WERI-Rb-1 (cell line): ENCODE measurements around the gene AK9.

ENCODE experiments used
- DNase-seq: peaks from one replicate; pipeline ENCODE4 v3.0.0-alpha.2; 2020
- H3K27ac ChIP-seq: fragments of 250-450 bp; sonication (Bioruptor Pico); 2 replicates; pipeline ENCODE4 v1.5.1; 2020; ENCODE audit warnings: mild to moderate bottlenecking, moderate library complexity
- H3K27me3 ChIP-seq: fragments of 250-450 bp; sonication (Bioruptor Pico); 2 replicates; pipeline ENCODE4 v1.5.1; 2021; ENCODE audit warnings: mild to moderate bottlenecking, low read depth, moderate library complexity; ENCODE audit not compliant: insufficient read depth, severe bottlenecking
- H3K36me3 ChIP-seq: fragments of 250-450 bp; sonication (Bioruptor Pico); 2 replicates; pipeline ENCODE4 v1.5.1; 2020; ENCODE audit warnings: mild to moderate bottlenecking, moderate library complexity
- H3K4me3 ChIP-seq: 2 replicates; pipeline ENCODE4 v1.5.1; 2011; ENCODE audit warnings: low read depth, mild to moderate bottlenecking, control low read depth, low read length
- H3K9me3 ChIP-seq: fragments of 250-450 bp; sonication (Bioruptor Pico); 2 replicates; pipeline ENCODE4 v1.5.1; 2021; ENCODE audit warnings: mild to moderate bottlenecking, moderate library complexity; ENCODE audit not compliant: severe bottlenecking
- TF ChIP-seq, protein P1 (sequence below): IDR thresholded peaks from 2 replicates; pipeline ENCODE4 v1.5.1; 2011; ENCODE audit warnings: low read depth, mild to moderate bottlenecking, control low read depth, inconsistent platforms, low read length

AK9 gene

DNA sequence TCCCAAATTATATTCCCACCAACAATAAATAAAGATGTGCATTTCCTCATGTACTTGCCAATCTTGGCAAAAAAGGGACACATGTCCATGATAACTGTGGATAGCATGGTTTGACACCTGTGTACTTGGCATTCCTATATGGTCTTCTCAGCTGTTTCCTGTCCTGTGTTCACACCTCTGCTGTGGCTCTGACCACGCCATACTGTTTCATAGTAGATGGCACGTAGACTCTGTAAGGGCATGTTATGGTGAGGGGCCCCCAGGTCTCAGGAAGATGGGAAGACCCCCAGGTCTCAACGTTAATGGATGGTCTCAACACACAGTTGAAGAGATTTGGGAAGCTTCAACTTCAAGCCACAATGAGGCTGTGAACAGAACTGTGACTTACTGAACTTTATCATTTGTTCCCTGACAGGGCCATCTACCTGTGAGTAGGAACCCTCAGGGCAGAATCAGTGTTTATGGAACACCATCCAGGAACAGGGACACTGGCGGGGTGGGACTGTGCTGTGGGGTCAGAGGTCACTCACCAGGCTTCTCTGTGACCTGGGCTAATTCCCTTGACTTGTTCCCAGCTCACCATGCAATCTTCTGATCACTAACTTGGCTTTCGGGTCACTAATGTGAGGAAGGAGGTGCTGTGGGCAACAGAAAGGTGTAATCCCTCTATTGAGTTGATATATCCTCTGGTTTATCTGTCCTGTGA lies 219.7 kb downstream of the AK9 start:
- no peak overlapping the region for H3K4me3 ChIP-seq
- no peak overlapping the region for H3K27ac ChIP-seq
- H3K27me3 ChIP-seq: no peaks in the 10 kb centered on the region
- peaks cover 73% of the 10 kb centered on the region for H3K36me3 ChIP-seq
- no peak for DNase-seq
- TF ChIP-seq, protein P1, sequence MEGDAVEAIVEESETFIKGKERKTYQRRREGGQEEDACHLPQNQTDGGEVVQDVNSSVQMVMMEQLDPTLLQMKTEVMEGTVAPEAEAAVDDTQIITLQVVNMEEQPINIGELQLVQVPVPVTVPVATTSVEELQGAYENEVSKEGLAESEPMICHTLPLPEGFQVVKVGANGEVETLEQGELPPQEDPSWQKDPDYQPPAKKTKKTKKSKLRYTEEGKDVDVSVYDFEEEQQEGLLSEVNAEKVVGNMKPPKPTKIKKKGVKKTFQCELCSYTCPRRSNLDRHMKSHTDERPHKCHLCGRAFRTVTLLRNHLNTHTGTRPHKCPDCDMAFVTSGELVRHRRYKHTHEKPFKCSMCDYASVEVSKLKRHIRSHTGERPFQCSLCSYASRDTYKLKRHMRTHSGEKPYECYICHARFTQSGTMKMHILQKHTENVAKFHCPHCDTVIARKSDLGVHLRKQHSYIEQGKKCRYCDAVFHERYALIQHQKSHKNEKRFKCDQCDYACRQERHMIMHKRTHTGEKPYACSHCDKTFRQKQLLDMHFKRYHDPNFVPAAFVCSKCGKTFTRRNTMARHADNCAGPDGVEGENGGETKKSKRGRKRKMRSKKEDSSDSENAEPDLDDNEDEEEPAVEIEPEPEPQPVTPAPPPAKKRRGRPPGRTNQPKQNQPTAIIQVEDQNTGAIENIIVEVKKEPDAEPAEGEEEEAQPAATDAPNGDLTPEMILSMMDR: no peak
- H3K9me3 ChIP-seq: no peaks in the 10 kb centered on the region

DNA sequence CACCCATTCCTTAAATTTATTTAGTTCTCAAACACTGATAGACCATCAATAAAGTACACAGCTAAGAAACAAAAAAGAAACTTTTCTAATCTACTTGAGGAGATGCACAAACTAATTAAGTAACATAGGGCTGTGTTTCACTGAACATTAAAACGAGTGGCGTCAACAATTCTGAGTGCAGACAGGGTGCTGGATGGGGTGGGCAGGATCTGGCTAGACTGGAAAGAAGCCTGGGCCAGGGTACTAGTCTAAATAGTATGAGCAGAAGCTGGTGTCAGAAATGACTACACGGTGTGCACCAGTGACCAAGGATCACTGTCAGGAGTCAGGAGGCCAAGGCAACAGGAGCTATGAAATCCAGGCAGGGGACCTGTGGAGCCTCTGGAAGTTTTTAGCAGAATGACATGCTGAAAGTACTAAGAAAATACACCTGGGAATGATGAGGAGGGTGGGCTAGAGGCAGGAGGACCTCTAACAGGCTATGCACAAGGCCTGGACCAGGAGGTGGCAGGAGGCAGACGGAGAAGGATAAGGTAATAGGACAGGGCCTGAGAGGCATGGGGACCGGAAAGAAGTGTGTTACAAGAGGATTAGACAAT lies 221.3 kb downstream of the AK9 start:
- Histone ChIP-seq H3K27me3 (no peaks in the 10 kb centered on the region), H3K27ac (no peak overlapping the region), H3K36me3 (peaks cover 75% of the 10 kb centered on the region), H3K9me3 (no peaks in the 10 kb centered on the region), H3K4me3 (no peak overlapping the region)
- TF ChIP-seq, protein P1: no peak
- DNase-seq: no peak

DNA sequence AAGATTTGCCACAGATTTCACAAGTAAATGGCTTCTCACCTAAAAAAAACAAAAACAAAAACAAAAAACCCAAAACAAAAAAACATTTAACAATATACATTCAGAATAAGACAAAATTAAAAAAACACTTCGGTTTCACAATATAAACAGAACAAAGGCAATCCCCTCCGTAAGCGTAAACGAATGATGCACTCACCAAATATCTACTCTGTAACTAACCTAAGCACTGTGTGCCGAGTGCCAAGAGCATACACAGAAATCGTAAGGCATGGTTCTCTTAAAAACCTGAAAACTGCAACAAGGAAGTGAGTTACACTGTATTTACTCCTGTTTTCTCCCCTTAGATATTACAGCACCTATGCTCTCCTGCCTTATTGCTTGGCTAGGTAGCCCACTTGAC lies 223.3 kb downstream of the AK9 start:
- no peaks in the 10 kb centered on the region for H3K9me3 ChIP-seq
- no peak for DNase-seq
- TF ChIP-seq, protein P1: no peak
- peaks cover 71% of the 10 kb centered on the region for H3K36me3 ChIP-seq
- no peak overlapping the region for H3K27ac ChIP-seq
- no peak overlapping the region for H3K4me3 ChIP-seq
- no peaks in the 10 kb centered on the region for H3K27me3 ChIP-seq

DNA sequence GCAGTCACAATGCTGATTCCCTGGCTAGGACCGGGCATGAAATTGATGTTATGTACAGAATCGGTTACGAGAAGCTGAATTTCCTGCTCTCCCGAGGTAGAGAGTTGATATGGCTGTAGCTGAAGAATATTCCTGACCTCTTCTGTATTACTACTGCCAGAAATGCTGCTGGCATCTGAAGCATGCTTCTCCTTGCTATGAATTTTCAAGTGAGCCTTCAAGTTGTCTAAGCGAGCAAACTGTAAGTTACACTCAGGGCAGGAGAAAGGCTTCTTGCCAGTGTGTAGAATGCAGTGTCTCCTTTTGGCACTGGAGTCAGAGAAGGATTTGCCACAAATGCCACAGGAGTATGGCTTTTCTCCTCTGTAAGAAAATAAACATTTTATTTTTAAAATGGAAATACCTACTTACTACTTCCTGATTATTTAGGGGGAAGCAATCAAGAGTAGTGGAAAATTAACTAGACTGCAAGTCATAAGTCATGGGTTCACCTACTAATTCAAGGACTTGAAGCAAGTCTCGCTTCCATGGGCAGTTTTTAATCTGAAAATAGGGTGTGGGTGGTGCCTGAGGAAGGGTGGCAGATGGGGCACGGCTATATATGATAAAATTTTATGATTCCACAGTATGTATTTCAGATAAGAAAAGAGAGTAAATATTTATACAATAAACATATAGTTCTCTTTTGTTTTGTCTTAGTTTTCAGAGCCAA lies 224.6 kb downstream of the AK9 start:
- H3K27ac ChIP-seq: no peak overlapping the region
- no peak overlapping the region for H3K4me3 ChIP-seq
- H3K9me3 ChIP-seq: no peaks in the 10 kb centered on the region
- H3K36me3 ChIP-seq: peaks cover 64% of the 10 kb centered on the region
- TF ChIP-seq, protein P1: no peak
- H3K27me3 ChIP-seq: no peaks in the 10 kb centered on the region
- DNase-seq: no peak

DNA sequence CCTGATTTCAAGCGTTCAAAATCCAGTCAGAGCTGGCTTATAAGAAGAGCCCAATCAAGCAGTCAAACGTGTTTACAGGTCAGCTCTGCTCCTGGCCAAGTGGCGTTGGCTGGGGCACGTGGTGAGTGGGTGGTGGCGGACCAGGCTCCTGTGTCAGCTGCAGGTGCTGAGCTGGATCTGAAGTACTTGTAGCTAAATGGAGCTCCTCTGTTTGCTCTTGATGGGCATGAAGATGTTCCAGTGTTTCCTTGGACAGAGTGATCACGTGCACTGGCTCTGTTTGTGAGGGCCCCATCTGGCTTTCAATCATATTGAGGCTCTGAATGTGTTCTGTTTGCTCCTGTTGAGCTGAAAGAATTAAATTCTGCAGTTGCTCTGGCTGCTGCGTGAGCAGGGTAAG lies 225.2 kb downstream of the AK9 start:
- Histone ChIP-seq H3K4me3 (no peak overlapping the region), H3K27me3 (no peaks in the 10 kb centered on the region), H3K27ac (no peak overlapping the region), H3K9me3 (no peaks in the 10 kb centered on the region), H3K36me3 (peaks cover 61% of the 10 kb centered on the region)
- DNase-seq: no peak
- TF ChIP-seq, protein P1: no peak
